Astrocyte of the cerebellum (primary cell): ENCODE data around the gene ESPL1.
A peak's percentile ranks its signal among the peaks of the same experiment; 100 is the strongest.
"Not testable (repeated sequence)": the region's sequence is repeated elsewhere in the genome, so short reads cannot be mapped to it uniquely, and the experiment has no call there.

Source experiments
- DNase-seq: peaks from one replicate; pipeline ENCODE4 v3.0.0-alpha.2; 2011; ENCODE audit warnings: low read depth
- H3K4me3 ChIP-seq: 2 replicates; pipeline ENCODE4 v1.5.1; 2011; ENCODE audit warnings: mild to moderate bottlenecking, low read depth, low read length, moderate library complexity
- CTCF ChIP-seq: IDR thresholded peaks from 2 replicates; pipeline ENCODE4 v1.5.1; 2012; ENCODE audit warnings: low read length, low read depth, moderate library complexity, mild to moderate bottlenecking; ENCODE audit errors: missing control alignments
- in situ Hi-C: cut with HindIII; loops from 2 replicates; pipeline ENCODE4 v1.10.0; 2017; ENCODE audit warnings: low sequenced_read_pairs

ESPL1 gene

GRCh38 chr12:53325511-53326061, 57.5 kb downstream of the ESPL1 start:
- in situ Hi-C loops = no loop called here
- TF ChIP-seq CTCF = no peak
- no peak for DNase-seq
- H3K4me3 ChIP-seq = peak overlapping the region; percentile 47

- DNase-seq = no peak
- H3K4me3 ChIP-seq = no peak overlapping the region
- no peak for TF ChIP-seq CTCF
- in situ Hi-C loops = no loop called here
Observed at GRCh38 chr12:53326460-53327185, 58.5 kb downstream of the ESPL1 start.

DNA sequence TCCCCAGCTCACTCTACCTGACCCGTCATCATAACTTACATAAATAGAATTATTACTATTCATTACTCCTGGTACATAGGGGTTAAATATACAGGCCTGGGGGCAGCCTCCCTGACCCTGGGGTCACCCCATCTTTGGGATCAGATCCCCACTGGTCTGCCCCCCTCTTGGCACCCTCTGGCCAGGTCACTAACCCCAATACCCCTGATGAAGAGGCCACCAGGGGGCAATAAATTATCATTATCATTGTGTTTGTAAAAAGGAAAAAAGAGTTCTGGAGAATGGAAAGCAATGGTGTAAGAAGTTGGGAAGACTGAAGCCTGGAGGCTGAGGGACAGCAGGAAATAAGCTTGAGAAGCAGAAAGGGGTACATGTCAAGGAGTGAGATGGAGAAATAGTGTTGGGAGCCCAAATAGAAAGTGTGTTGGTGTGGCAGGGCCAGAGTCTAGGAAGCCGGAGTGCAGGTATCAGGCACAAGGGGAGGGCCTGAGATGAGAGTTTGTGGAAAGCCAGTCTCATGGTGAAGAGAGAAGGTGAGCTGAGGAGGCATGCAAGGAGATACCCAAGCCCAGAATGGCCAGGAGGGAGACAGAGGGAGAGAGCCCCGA, 59.4 kb downstream of the ESPL1 start:
- no peak overlapping the region for H3K4me3 ChIP-seq
- TF ChIP-seq CTCF = peak; percentile 33
- no peak for DNase-seq
- in situ Hi-C loops = no loop called here

DNA sequence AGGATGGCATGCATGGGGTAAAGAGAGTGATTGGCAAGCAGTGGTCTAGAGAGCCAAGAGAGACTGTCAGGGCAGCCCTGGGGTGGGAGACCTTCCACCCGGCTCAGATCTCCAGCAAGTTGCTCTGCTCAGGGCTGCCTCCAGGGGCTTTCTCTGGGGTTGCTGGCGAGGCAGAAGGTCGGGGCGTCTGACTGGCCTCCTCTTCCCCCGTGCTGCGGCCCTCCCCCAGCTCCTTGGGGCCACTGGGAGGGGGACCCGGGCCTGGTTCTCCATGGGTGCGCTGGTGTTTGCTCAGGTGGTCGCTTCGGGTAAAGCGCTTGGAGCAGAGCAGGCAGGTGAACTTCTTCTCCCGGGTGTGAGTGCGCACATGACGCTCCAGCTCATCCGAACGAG, 59.9 kb downstream of the ESPL1 start:
- H3K4me3 ChIP-seq = no peak overlapping the region
- DNase-seq = no peak
- in situ Hi-C loops = no loop called here
- peak; percentile 8 for TF ChIP-seq CTCF

- in situ Hi-C loops = no loop called here
- no peak overlapping the region for H3K4me3 ChIP-seq
- no peak for TF ChIP-seq CTCF
- DNase-seq = no peak
Observed at GRCh38 chr12:53330671-53331070, 62.6 kb downstream of the ESPL1 start.

- H3K4me3 ChIP-seq, in situ Hi-C loops, DNase-seq: not testable (repeated sequence)
Observed at GRCh38 chr12:53332339-53332738, 64.2 kb downstream of the ESPL1 start.

- DNase-seq = no peak
- in situ Hi-C loops = no loop called here
- no peak overlapping the region for H3K4me3 ChIP-seq
- TF ChIP-seq CTCF = no peak
Observed at GRCh38 chr12:53332744-53333143, 64.6 kb downstream of the ESPL1 start.
